Thyroid gland (tissue), 4 donors: ENCODE results near the gene BLZF1. TPM values are rescaled to one million over a fixed set of nuclear protein-coding genes. Genes with fewer than 3 reads are reported as not detected.

Experiments
- DNase-seq, 2 donors: peaks; one replicate each; pipeline ENCODE4 v3.0.0-alpha.2; 2019
- H3K27ac ChIP-seq, 3 donors: fragments of 200-600 bp; sonication (generic); 1 replicate in 2 of 3; 2 replicates in 1 of 3; pipeline ENCODE4 v1.5.1; 2016 to 2019; ENCODE audit warnings: mild to moderate bottlenecking in 1 of 3, moderate library complexity in 1 of 3
- H3K27me3 ChIP-seq: fragments of 200-600 bp; sonication (generic); one replicate; pipeline ENCODE4 v1.5.1; 2019
- H3K36me3 ChIP-seq, 2 donors: fragments of 200-600 bp; sonication (generic); one replicate each; pipeline ENCODE4 v1.5.1; 2016 to 2019
- H3K4me1 ChIP-seq, 2 donors: fragments of 200-600 bp; sonication (generic); one replicate each; pipeline ENCODE4 v1.5.1; 2017 to 2019
- H3K4me3 ChIP-seq, 3 donors: fragments of 200-600 bp; sonication (generic); replicated peaks in 1 of 3; 1 replicate in 2 of 3; 2 replicates in 1 of 3; pipeline ENCODE4 v1.5.1; 2016; ENCODE audit warnings: mild to moderate bottlenecking in 1 of 3
- H3K9me3 ChIP-seq: fragments of 200-600 bp; sonication (generic); one replicate; pipeline ENCODE4 v1.5.1; 2017
- POLR2A ChIP-seq, 2 donors: fragments of 450-650 bp; IDR thresholded peaks; one replicate each; pipeline ENCODE4 v1.6.1; 2017; ENCODE audit warnings: antibody characterized with exemption in 2 of 2, mild to moderate bottlenecking in 2 of 2, moderate library complexity in 1 of 2
- WGBS, 2 donors: methylation state at CpG; one replicate each; pipeline ENCODE4 v1.1.5; 2017; 5-methylcytosine and 5-hydroxymethylcytosine counted together
- intact Hi-C: fragments of 100-400 bp; cut with DNase I; formaldehyde crosslinking; loops from one replicate; pipeline ENCODE4 v1.15.1; 2023
- total RNA-seq, 4 donors: library from RNA; depleted of rRNA; stranded (reverse); fragments of >200 nt; gene quantifications; one replicate each; pipeline ENCODE4 v1.2.3, GENCODE V29; 2016
- TF ChIP-seq, protein P1 (sequence below), 6 experiments: fragments of 200-600 bp in 3 of 6; fragments of 450-650 bp in 3 of 6; sonication (generic) in 3 of 6; IDR thresholded peaks; one replicate each; pipeline ENCODE4 v1.5.1; 2016 to 2019; ENCODE audit warnings: antibody characterized with exemption in 6 of 6, mild to moderate bottlenecking in 2 of 6, inconsistent platforms in 1 of 6, moderate library complexity in 1 of 6

The BLZF1 gene, protein sequence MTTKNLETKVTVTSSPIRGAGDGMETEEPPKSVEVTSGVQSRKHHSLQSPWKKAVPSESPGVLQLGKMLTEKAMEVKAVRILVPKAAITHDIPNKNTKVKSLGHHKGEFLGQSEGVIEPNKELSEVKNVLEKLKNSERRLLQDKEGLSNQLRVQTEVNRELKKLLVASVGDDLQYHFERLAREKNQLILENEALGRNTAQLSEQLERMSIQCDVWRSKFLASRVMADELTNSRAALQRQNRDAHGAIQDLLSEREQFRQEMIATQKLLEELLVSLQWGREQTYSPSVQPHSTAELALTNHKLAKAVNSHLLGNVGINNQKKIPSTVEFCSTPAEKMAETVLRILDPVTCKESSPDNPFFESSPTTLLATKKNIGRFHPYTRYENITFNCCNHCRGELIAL
- 10 to 100 TPM; 26.3 to 37.1 (median 32.5) TPM for total RNA-seq

DNA sequence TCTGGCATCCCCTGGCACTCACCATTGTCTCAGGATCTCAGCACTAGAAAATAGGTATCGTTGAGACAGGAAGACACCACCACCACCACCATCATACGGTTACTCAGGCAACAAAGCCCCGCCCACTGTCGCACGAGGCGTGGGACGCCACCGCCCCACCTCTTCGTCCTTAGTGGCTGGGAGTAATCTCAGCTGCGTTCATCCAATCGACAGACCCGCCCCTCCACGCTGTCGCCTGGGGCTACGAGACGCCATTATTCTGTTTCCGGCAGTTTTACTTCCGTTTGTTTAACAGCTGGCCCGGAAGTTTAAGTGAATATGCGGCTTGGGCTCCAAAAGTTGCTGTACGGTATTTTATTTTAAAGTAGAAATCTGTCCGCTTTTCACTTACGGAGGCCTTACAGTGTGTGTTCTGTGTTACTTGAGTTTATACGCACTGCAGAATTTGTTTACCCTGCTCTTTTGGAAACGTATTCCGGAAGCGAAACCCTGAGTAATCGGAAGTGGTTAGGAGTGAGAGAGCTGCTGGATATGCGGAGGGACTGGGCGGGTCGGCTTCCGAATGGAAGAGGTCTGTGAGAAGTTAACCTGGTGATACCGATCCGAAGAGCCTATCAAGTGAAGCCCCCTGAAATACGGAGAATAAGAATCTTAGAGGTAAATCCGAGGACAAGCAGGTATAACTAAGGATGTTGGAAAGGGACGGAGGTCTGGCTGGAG is at the start of gene BLZF1, which contains the start of gene NME7:
Gene BLZF1, plus strand, starts transcription at position 510 of the 720 bp plus-strand sequence. CDS start 1,328 bp downstream, outside the sequence.
Gene NME7, minus strand, starts transcription at position 112 of the 720 bp plus-strand sequence. Its CDS starts 87 bp downstream, at position 25.
- intact Hi-C loops, result no loop called here
- H3K4me3 ChIP-seq, result peak within 1 kb of the TSS; percentile 22 to 61 (median 54)
- WGBS, 2 donors, result 0% methylated on average over 37 of the region's 37 CpGs

DNA sequence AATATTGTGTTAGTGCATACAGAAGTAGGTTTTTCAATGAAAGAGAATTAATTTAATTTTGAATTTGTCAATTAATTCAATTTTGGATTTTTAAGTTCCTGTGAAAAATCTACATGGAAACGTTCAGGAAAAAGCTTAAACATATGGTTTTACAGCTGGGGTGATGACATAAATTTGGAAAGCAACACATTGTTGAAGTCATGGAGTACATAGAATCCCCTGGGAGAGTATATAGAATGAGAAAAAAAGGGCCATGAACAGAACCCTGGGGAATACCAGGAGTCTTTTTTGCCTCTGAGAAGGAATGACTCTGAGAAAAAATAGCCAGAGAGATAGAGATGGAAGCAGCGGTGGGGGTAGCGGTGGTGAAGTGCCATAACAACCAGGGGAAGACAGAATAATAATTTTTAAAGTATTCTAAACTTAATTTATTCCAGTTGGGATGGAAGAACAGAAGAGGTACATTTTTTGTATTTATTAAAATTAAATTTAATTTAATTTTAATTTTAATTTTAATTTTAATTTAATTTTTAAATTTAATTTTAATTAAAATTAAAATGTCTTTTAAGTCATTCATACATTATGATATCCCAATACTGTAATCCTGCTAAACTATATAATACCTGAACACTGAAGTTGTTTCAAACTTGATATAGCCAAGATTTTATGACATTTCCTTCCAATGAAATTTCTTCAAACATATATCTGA is 49.3 kb upstream of the BLZF1 start:
- no peaks in the 10 kb centered on the region for H3K36me3 ChIP-seq
- no peaks in the 10 kb centered on the region for H3K4me1 ChIP-seq
- intact Hi-C loops, result no loop called here
- no peak for TF ChIP-seq POLR2A (IDR thresholded peaks at IDR 0.05)
- TF ChIP-seq, protein P1, sequence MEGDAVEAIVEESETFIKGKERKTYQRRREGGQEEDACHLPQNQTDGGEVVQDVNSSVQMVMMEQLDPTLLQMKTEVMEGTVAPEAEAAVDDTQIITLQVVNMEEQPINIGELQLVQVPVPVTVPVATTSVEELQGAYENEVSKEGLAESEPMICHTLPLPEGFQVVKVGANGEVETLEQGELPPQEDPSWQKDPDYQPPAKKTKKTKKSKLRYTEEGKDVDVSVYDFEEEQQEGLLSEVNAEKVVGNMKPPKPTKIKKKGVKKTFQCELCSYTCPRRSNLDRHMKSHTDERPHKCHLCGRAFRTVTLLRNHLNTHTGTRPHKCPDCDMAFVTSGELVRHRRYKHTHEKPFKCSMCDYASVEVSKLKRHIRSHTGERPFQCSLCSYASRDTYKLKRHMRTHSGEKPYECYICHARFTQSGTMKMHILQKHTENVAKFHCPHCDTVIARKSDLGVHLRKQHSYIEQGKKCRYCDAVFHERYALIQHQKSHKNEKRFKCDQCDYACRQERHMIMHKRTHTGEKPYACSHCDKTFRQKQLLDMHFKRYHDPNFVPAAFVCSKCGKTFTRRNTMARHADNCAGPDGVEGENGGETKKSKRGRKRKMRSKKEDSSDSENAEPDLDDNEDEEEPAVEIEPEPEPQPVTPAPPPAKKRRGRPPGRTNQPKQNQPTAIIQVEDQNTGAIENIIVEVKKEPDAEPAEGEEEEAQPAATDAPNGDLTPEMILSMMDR (IDR thresholded peaks at IDR 0.05), result no peak
- no peaks in the 10 kb centered on the region for H3K9me3 ChIP-seq
- H3K27ac ChIP-seq, result no peak overlapping the region
- WGBS, 2 donors, result 96% methylated on average over 3 of the region's 3 CpGs
- H3K4me3 ChIP-seq, result no peak overlapping the region
- no peak for DNase-seq
- H3K27me3 ChIP-seq, result no peaks in the 10 kb centered on the region

More for the DNA sequence above, at the start of gene BLZF1, which contains the start of gene NME7:
- peaks cover 17 to 18% of the 10 kb centered on the region in 2 donors for H3K4me1 ChIP-seq
- TF ChIP-seq POLR2A (IDR thresholded peaks at IDR 0.05), result peak in 1 of 2 donors; percentile 56
- TF ChIP-seq, protein P1 (IDR thresholded peaks at IDR 0.05), result no peak
- H3K27me3 ChIP-seq, result no peaks in the 10 kb centered on the region
- H3K36me3 ChIP-seq, result peaks cover 3 to 4% of the 10 kb centered on the region in 2 donors
- no peaks in the 10 kb centered on the region for H3K9me3 ChIP-seq
- peak; percentile 97 for DNase-seq
- peak within 1 kb of the TSS; percentile 60 to 82 (median 79) for H3K27ac ChIP-seq

DNA sequence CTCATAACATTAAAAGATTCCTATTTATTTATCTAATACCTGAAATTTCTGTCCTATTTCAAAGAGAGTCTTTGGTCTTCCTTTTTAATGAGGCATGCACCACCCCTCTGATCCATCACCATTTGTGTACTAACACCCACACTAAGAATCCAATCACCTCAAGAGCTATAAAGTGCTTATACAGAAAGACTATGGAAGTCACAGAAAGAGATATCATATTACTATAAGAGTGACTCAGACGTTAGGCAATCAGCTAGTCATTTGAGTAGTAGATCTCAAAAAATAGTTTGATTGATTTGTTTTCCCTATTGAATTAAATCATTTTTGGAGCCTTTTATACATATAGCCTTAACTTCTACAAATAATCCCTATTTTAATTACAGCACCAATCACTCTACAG is 46.5 kb upstream of the BLZF1 start:
- no peaks in the 10 kb centered on the region for H3K36me3 ChIP-seq
- TF ChIP-seq, protein P1 (IDR thresholded peaks at IDR 0.05), result no peak
- no peak for TF ChIP-seq POLR2A (IDR thresholded peaks at IDR 0.05)
- H3K27me3 ChIP-seq, result no peaks in the 10 kb centered on the region
- H3K9me3 ChIP-seq, result no peaks in the 10 kb centered on the region
- H3K27ac ChIP-seq, result no peak overlapping the region
- intact Hi-C loops, result no loop called here
- no peak for DNase-seq
- 91 to 96% methylated on average over 1 of the region's 1 CpG for WGBS, 2 donors
- H3K4me3 ChIP-seq, result no peak overlapping the region
- no peaks in the 10 kb centered on the region for H3K4me1 ChIP-seq

DNA sequence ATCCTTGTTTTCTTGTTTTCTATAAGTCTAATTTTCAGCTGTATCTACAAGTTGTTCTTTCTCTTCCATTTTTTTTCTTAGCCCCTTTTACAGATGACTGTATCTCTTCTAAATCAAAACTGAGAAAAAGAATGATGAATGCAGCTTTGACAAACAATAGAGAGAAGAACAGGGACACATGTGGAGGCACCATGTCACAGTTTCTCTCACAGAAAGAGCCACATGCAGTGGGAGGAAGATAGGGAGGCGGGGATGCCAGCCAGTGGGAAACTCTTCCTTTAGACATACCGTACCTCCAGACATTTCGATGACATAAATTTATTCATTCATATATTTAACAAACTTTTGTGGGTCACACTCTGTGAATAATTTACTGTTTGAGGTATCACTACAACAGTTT is 45.9 kb upstream of the BLZF1 start:
- DNase-seq, result no peak
- H3K36me3 ChIP-seq, result no peaks in the 10 kb centered on the region
- intact Hi-C loops, result no loop called here
- H3K27me3 ChIP-seq, result no peaks in the 10 kb centered on the region
- no peak overlapping the region for H3K27ac ChIP-seq
- H3K4me1 ChIP-seq, result no peaks in the 10 kb centered on the region
- WGBS, 2 donors, result 94 to 97% methylated on average over 3 of the region's 3 CpGs
- no peak overlapping the region for H3K4me3 ChIP-seq
- no peak for TF ChIP-seq POLR2A (IDR thresholded peaks at IDR 0.05)
- TF ChIP-seq, protein P1 (IDR thresholded peaks at IDR 0.05), result no peak
- H3K9me3 ChIP-seq, result no peaks in the 10 kb centered on the region
